GM12892 (cell line): ENCODE results near the gene RRM1. TPM values are rescaled to one million over a fixed set of nuclear protein-coding genes. Genes with fewer than 3 reads are reported as not detected.
"Not testable (repeated sequence)": the region's sequence is repeated elsewhere in the genome, so short reads cannot be mapped to it uniquely, and the experiment has no call there.

ENCODE experiments used
- DNase-seq: peaks from one replicate; pipeline ENCODE4 v3.0.0; 2011; ENCODE audit not compliant: insufficient read length
- FAIRE-seq: peaks from 2 replicates; lab custom pipeline; 2011; peaks lifted over from hg19 to GRCh38; lab: Jason Lieb, UNC
- POLR2A ChIP-seq: IDR thresholded peaks from 2 replicates; pipeline ENCODE4 v1.6.1; 2011; ENCODE audit warnings: low read depth, low read length, control low read depth
- POLR2AphosphoS5 ChIP-seq: IDR thresholded peaks from 2 replicates; pipeline ENCODE4 v1.6.1; 2011; ENCODE audit warnings: low read depth, low read length, control low read depth
- TAF1 ChIP-seq: IDR thresholded peaks from 2 replicates; pipeline ENCODE4 v1.6.1; 2011; ENCODE audit warnings: low read depth, mild to moderate bottlenecking, control low read depth, low read length, borderline replicate concordance
- polyA plus RNA-seq: library from polyadenylated mRNA; unstranded; fragments of >200 nt; gene quantifications from one replicate; pipeline ENCODE4 v1.2.1, GENCODE V29; 2012; ENCODE audit warnings: missing spikeins, inconsistent platforms; ENCODE audit not compliant: missing spikeins

The RRM1 gene
- polyA plus RNA-seq, result 119 TPM

GRCh38 chr11:4094348-4095291, at the start of gene RRM1:
TSS of gene RRM1 (plus strand) at chr11:4094799. CDS start at chr11:4095013, 214 bp downstream.
- TF ChIP-seq POLR2A, result peak; percentile 80; the same call in 1 of the 2 replicates
- TF ChIP-seq TAF1, result peak; percentile 71; the same call in 1 of the 2 replicates
- TF ChIP-seq POLR2AphosphoS5, result peak; percentile 88
- FAIRE-seq (peak; percentile 100), DNase-seq (peak; percentile 75)

GRCh38 chr11:4044976-4045646, 49.5 kb upstream of the RRM1 start:
- TF ChIP-seq POLR2AphosphoS5, result no peak
- TF ChIP-seq POLR2A, result no peak
- no peak for TF ChIP-seq TAF1
- DNase-seq (no peak), FAIRE-seq (no peak)

GRCh38 chr11:4048340-4048739, 46.3 kb upstream of the RRM1 start:
- FAIRE-seq, result no peak
- no peak for DNase-seq
- TF ChIP-seq POLR2A (no peak), TAF1 (no peak), POLR2AphosphoS5 (no peak)

GRCh38 chr11:4049006-4049405, 45.6 kb upstream of the RRM1 start:
- FAIRE-seq, result peak; percentile 40
- TF ChIP-seq POLR2AphosphoS5, result no peak
- TF ChIP-seq TAF1, result no peak
- TF ChIP-seq POLR2A, result no peak
- DNase-seq, result no peak

GRCh38 chr11:4050138-4050537, 44.5 kb upstream of the RRM1 start:
- DNase-seq (no peak), FAIRE-seq (peak; percentile 21)
- TF ChIP-seq POLR2AphosphoS5 (no peak), POLR2A (no peak), TAF1 (no peak)

- DNase-seq, FAIRE-seq: not testable (repeated sequence)
These were observed 41.4 kb upstream of the RRM1 start for GRCh38 chr11:4053200-4053599.

- DNase-seq, result no peak
- no peak for FAIRE-seq
- TF ChIP-seq POLR2AphosphoS5, result no peak
- no peak for TF ChIP-seq TAF1
- TF ChIP-seq POLR2A, result no peak
These were observed 40.0 kb upstream of the RRM1 start for GRCh38 chr11:4054643-4055042.

- DNase-seq (no peak), FAIRE-seq (no peak)
- no peak for TF ChIP-seq POLR2A
- TF ChIP-seq POLR2AphosphoS5, result no peak
- no peak for TF ChIP-seq TAF1
These were observed 35.2 kb upstream of the RRM1 start for GRCh38 chr11:4059424-4059823.

- TF ChIP-seq POLR2A (no peak), TAF1 (no peak), POLR2AphosphoS5 (no peak)
- peak; percentile 70 for FAIRE-seq
- no peak for DNase-seq
These were observed 34.2 kb upstream of the RRM1 start for GRCh38 chr11:4060182-4060923.

GRCh38 chr11:4061700-4062099, 32.9 kb upstream of the RRM1 start:
- no peak for DNase-seq
- TF ChIP-seq TAF1, result no peak
- TF ChIP-seq POLR2A, result no peak
- TF ChIP-seq POLR2AphosphoS5, result no peak
- FAIRE-seq, result no peak

- no peak for DNase-seq
- FAIRE-seq, result no peak
- TF ChIP-seq POLR2A (no peak), TAF1 (no peak), POLR2AphosphoS5 (no peak)
These were observed 31.3 kb upstream of the RRM1 start for GRCh38 chr11:4063348-4063747.
